Measurements from ENCODE around the gene CDKL4. TPM values are rescaled to one million over a fixed set of nuclear protein-coding genes. Genes with fewer than 3 reads are reported as not detected.

Gene CDKL4
- total RNA-seq, 1 experiment from 2014 or later: 1.1 TPM

GRCh38 chr2:39283561-39283960, 39.8 kb upstream of the CDKL4 start:
- CTCF ChIA-PET: no interaction called here
- Histone ChIP-seq H3K27me3 (replicated peaks; ENCODE audit: insufficient read depth, low read depth, low read length, poor library complexity) (no peaks in the 10 kb centered on the region), H3K4me1 (ENCODE audit: insufficient read depth, low read length, poor library complexity, severe bottlenecking) (no peaks in the 10 kb centered on the region), H3K4me3 (ENCODE audit: low read depth, low read length, poor library complexity, severe bottlenecking) (no peak overlapping the region), H3K9me3 (ENCODE audit: low read depth, low read length, poor library complexity, severe bottlenecking) (no peaks in the 10 kb centered on the region), H3K36me3 (ENCODE audit: insufficient read depth, low read length, poor library complexity, severe bottlenecking) (peaks cover 14% of the 10 kb centered on the region), H3K27ac (ENCODE audit: low read depth, low read length, poor library complexity, severe bottlenecking) (no peak overlapping the region)
- TF ChIP-seq CTCF (conservative IDR thresholded peaks at IDR 0.05; ENCODE audit: low read depth, low read length) (no peak), EZH2 (IDR thresholded peaks at IDR 0.05; ENCODE audit: borderline replicate concordance, low read depth, low read length, poor library complexity, severe bottlenecking) (no peak)
- no TSS peak for BruUV-seq (replicated peaks)
- POLR2A ChIA-PET (ENCODE audit: low non-redundant PET): interaction anchor here (0.6 kb wide), 1 partner anchor 250 kb away, joined by 5 read pairs; no protein-coding TSS in a partner anchor
- intact Hi-C loops (cut with micrococcal nuclease; ENCODE audit: unreplicated experiment): no loop called here
- DNase-seq (ENCODE audit: low spot score): peak; percentile 43

GRCh38 chr2:39281391-39281790, 37.6 kb upstream of the CDKL4 start:
- Histone ChIP-seq H3K36me3 (ENCODE audit: insufficient read depth, low read length, poor library complexity, severe bottlenecking) (peaks cover 9% of the 10 kb centered on the region), H3K27ac (ENCODE audit: low read depth, low read length, poor library complexity, severe bottlenecking) (no peak overlapping the region), H3K4me3 (ENCODE audit: low read depth, low read length, poor library complexity, severe bottlenecking) (no peak overlapping the region), H3K4me1 (ENCODE audit: insufficient read depth, low read length, poor library complexity, severe bottlenecking) (no peaks in the 10 kb centered on the region), H3K27me3 (replicated peaks; ENCODE audit: insufficient read depth, low read depth, low read length, poor library complexity) (no peaks in the 10 kb centered on the region), H3K9me3 (ENCODE audit: low read depth, low read length, poor library complexity, severe bottlenecking) (no peaks in the 10 kb centered on the region)
- no peak for DNase-seq (ENCODE audit: low spot score)
- POLR2A ChIA-PET (ENCODE audit: low non-redundant PET): no interaction called here
- no peak for TF ChIP-seq EZH2 (IDR thresholded peaks at IDR 0.05; ENCODE audit: borderline replicate concordance, low read depth, low read length, poor library complexity, severe bottlenecking)
- no peak for TF ChIP-seq CTCF (conservative IDR thresholded peaks at IDR 0.05; ENCODE audit: low read depth, low read length)
- intact Hi-C loops (cut with micrococcal nuclease; ENCODE audit: unreplicated experiment): no loop called here
- CTCF ChIA-PET: no interaction called here
- BruUV-seq (replicated peaks): no TSS peak

- no peak for DNase-seq (ENCODE audit: low spot score)
- Histone ChIP-seq H3K9me3 (ENCODE audit: low read depth, low read length, poor library complexity, severe bottlenecking) (no peaks in the 10 kb centered on the region), H3K27me3 (replicated peaks; ENCODE audit: insufficient read depth, low read depth, low read length, poor library complexity) (no peaks in the 10 kb centered on the region), H3K36me3 (ENCODE audit: insufficient read depth, low read length, poor library complexity, severe bottlenecking) (no peaks in the 10 kb centered on the region), H3K4me1 (ENCODE audit: insufficient read depth, low read length, poor library complexity, severe bottlenecking) (no peaks in the 10 kb centered on the region), H3K27ac (ENCODE audit: low read depth, low read length, poor library complexity, severe bottlenecking) (no peak overlapping the region), H3K4me3 (ENCODE audit: low read depth, low read length, poor library complexity, severe bottlenecking) (no peak overlapping the region)
- intact Hi-C loops (cut with micrococcal nuclease; ENCODE audit: unreplicated experiment): no loop called here
- TF ChIP-seq EZH2 (IDR thresholded peaks at IDR 0.05; ENCODE audit: borderline replicate concordance, low read depth, low read length, poor library complexity, severe bottlenecking) (no peak), CTCF (conservative IDR thresholded peaks at IDR 0.05; ENCODE audit: low read depth, low read length) (no peak)
- ChIA-PET CTCF (no interaction called here), POLR2A (ENCODE audit: low non-redundant PET) (no interaction called here)
- no TSS peak for BruUV-seq (replicated peaks)
Measured at GRCh38 chr2:39275016-39275415, 31.2 kb upstream of the CDKL4 start.

Data from A673 (cell line).